Activated CD8-positive, alpha-beta memory T cell treated with anti-CD3 and anti-CD28 coated beads, Interleukin-2, amount 50 U/mL, for 24 hours (primary cell): ENCODE data around the gene MAD1L1.

Source experiments
- DNase-seq: peaks from one replicate; pipeline ENCODE4 v3.0.0-alpha.2; 2020; ENCODE audit errors: extremely low read depth

The MAD1L1 gene

GRCh38 chr7:2013381-2014311 is 219.1 kb downstream of the MAD1L1 start:
- no peak for DNase-seq

GRCh38 chr7:2012981-2013380 is 219.8 kb downstream of the MAD1L1 start:
- DNase-seq: no peak

GRCh38 chr7:2012044-2012900 is 220.5 kb downstream of the MAD1L1 start:
- no peak for DNase-seq

- DNase-seq: no peak
Observed at GRCh38 chr7:2011266-2012043, 221.3 kb downstream of the MAD1L1 start.

GRCh38 chr7:2010551-2011265 is 222.0 kb downstream of the MAD1L1 start:
- no peak for DNase-seq

GRCh38 chr7:2010101-2010500 is 222.6 kb downstream of the MAD1L1 start:
- DNase-seq: no peak

GRCh38 chr7:2009541-2010001 is 223.2 kb downstream of the MAD1L1 start:
- DNase-seq: no peak

- DNase-seq: no peak
Observed at GRCh38 chr7:2008936-2009540, 223.7 kb downstream of the MAD1L1 start.

- DNase-seq: no peak
Observed at GRCh38 chr7:2008101-2008935, 224.4 kb downstream of the MAD1L1 start.

GRCh38 chr7:2007551-2007950 is 225.2 kb downstream of the MAD1L1 start:
- no peak for DNase-seq

GRCh38 chr7:2006921-2007381 is 225.8 kb downstream of the MAD1L1 start:
- DNase-seq: no peak

GRCh38 chr7:2006231-2006771 is 226.4 kb downstream of the MAD1L1 start:
- DNase-seq: no peak

GRCh38 chr7:2005786-2006185 is 227.0 kb downstream of the MAD1L1 start:
- DNase-seq: no peak

GRCh38 chr7:2004841-2005725 is 227.7 kb downstream of the MAD1L1 start:
- DNase-seq: no peak

GRCh38 chr7:2003931-2004812 is 228.6 kb downstream of the MAD1L1 start:
- no peak for DNase-seq

GRCh38 chr7:2003451-2003930 is 229.3 kb downstream of the MAD1L1 start:
- no peak for DNase-seq
